CD4-positive, alpha-beta T cell treated with Interleukin-15 for 1 hour (primary cell): ENCODE results near the gene EPSTI1.

Experiments
- DNase-seq: peaks from one replicate; pipeline ENCODE4 v3.0.0-alpha.2; 2020

Gene EPSTI1

DNA sequence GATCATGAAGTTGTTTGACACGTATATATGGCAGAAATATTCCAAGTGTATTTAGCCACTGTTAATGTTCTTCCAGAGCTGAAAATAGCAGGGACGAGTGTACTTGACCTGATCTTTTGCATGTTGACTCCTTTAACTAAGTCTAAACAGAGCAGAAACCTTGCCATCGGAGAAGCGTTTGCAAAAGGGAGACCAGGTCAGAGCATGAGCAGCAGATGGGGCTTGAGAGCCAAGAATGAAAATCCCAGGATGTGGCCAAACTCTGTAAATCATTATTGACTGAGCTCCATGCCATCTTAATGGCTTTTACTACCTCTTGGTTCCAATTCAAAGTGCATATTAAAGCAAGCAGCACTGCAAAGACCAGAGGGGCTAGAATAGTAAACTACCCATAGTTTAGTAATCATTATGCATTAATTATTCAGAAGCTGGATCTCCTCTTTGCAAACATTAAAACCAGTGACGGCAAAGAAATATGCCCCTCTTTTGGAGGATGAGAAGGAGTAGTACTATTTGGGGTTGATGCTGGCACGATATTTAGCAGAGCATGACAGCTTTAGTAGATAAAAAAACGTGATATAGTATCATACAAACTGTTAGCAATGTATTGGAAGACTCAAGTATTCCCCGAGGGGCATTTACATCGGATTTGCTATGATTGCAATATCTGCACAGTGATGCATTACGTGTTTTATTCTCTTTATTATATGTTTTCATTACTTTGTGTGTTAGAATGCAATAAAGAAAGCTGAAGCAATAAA is 154.9 kb downstream of the EPSTI1 start:
- DNase-seq, result no peak
